ENCODE results near the gene NINL. TPM values are rescaled to one million over a fixed set of nuclear protein-coding genes. Genes with fewer than 3 reads are reported as not detected.

NINL gene
- polyA plus RNA-seq, 1 donor (not counting 4 experiments of a cell fraction or from before 2014, with no cell fraction given) = 0.79 TPM

GRCh38 chr20:25461786-25462545 is 123.4 kb downstream of the NINL start:
- H3K4me3 ChIP-seq (ENCODE audit: control insufficient read depth in 2 of 3, extremely low read depth in 1 of 3, insufficient read depth in 2 of 3, low read depth in 1 of 3, low read length in 3 of 3) = no peak overlapping the region
- H3K4me2 ChIP-seq (ENCODE audit: control insufficient read depth, extremely low read depth, insufficient read depth, low read depth, low read length) = no peak overlapping the region
- no peaks in the 10 kb centered on the region for H3K36me3 ChIP-seq (ENCODE audit: control insufficient read depth in 2 of 2, extremely low read depth in 1 of 2, insufficient read depth in 2 of 2, low read length in 2 of 2)
- dilution Hi-C loops (cut with MboI; ENCODE audit: extremely low pct_ligation_motif_present, low sequenced_read_pairs) = no loop called here
- no peaks in the 10 kb centered on the region for H3K9me1 ChIP-seq (ENCODE audit: control insufficient read depth, extremely low read depth, insufficient read depth, low read length)
- no peak overlapping the region for H3K27ac ChIP-seq (ENCODE audit: control insufficient read depth, insufficient read depth, low read length)
- TF ChIP-seq EZH2 (IDR thresholded peaks at IDR 0.05; ENCODE audit: low read length) = no peak
- no peak for TF ChIP-seq CTCF (optimal IDR thresholded peaks at IDR 0.05 in 1 of 3, IDR thresholded peaks at IDR 0.05 in 1 of 3, conservative IDR thresholded peaks at IDR 0.05 in 1 of 3; ENCODE audit: extremely low read depth in 1 of 3, insufficient read depth in 2 of 3, low read length in 3 of 3)
- no peaks in the 10 kb centered on the region for H3K79me2 ChIP-seq (ENCODE audit: control insufficient read depth, insufficient read depth, low read length)
- no peak for DNase-seq (ENCODE audit: low read depth, low spot score)
- no peaks in the 10 kb centered on the region for H4K20me1 ChIP-seq (ENCODE audit: control insufficient read depth, extremely low read depth, insufficient read depth, low read length)
- no peaks in the 10 kb centered on the region for H3K27me3 ChIP-seq (ENCODE audit: control insufficient read depth, extremely low read depth, insufficient read depth, low read length)
- no peak overlapping the region for H3K9ac ChIP-seq (ENCODE audit: control insufficient read depth, extremely low read depth, insufficient read depth, low read length)
- H2AFZ ChIP-seq (ENCODE audit: control insufficient read depth, low read length) = no peak overlapping the region
- H3K4me1 ChIP-seq (ENCODE audit: control insufficient read depth, extremely low read depth, insufficient read depth, low read length) = no peaks in the 10 kb centered on the region
- no peak for FAIRE-seq
- no peaks in the 10 kb centered on the region for H3K9me3 ChIP-seq (ENCODE audit: control insufficient read depth, low read depth, low read length)

GRCh38 chr20:25461281-25461650 is 124.1 kb downstream of the NINL start:
- Histone ChIP-seq H3K4me1 (ENCODE audit: control insufficient read depth, extremely low read depth, insufficient read depth, low read length) (no peaks in the 10 kb centered on the region), H3K9ac (ENCODE audit: control insufficient read depth, extremely low read depth, insufficient read depth, low read length) (no peak overlapping the region), H3K36me3 (ENCODE audit: control insufficient read depth in 2 of 2, extremely low read depth in 1 of 2, insufficient read depth in 2 of 2, low read length in 2 of 2) (no peaks in the 10 kb centered on the region), H3K27me3 (ENCODE audit: control insufficient read depth, extremely low read depth, insufficient read depth, low read length) (no peaks in the 10 kb centered on the region), H2AFZ (ENCODE audit: control insufficient read depth, low read length) (no peak overlapping the region), H3K9me3 (ENCODE audit: control insufficient read depth, low read depth, low read length) (no peaks in the 10 kb centered on the region), H3K79me2 (ENCODE audit: control insufficient read depth, insufficient read depth, low read length) (no peaks in the 10 kb centered on the region), H3K4me3 (ENCODE audit: control insufficient read depth in 2 of 3, extremely low read depth in 1 of 3, insufficient read depth in 2 of 3, low read depth in 1 of 3, low read length in 3 of 3) (no peak overlapping the region), H4K20me1 (ENCODE audit: control insufficient read depth, extremely low read depth, insufficient read depth, low read length) (no peaks in the 10 kb centered on the region), H3K27ac (ENCODE audit: control insufficient read depth, insufficient read depth, low read length) (no peak overlapping the region), H3K4me2 (ENCODE audit: control insufficient read depth, extremely low read depth, insufficient read depth, low read depth, low read length) (no peak overlapping the region), H3K9me1 (ENCODE audit: control insufficient read depth, extremely low read depth, insufficient read depth, low read length) (no peaks in the 10 kb centered on the region)
- DNase-seq (ENCODE audit: low read depth, low spot score) (no peak), FAIRE-seq (no peak)
- dilution Hi-C loops (cut with MboI; ENCODE audit: extremely low pct_ligation_motif_present, low sequenced_read_pairs) = no loop called here
- TF ChIP-seq EZH2 (IDR thresholded peaks at IDR 0.05; ENCODE audit: low read length) (no peak), CTCF (optimal IDR thresholded peaks at IDR 0.05 in 1 of 3, IDR thresholded peaks at IDR 0.05 in 1 of 3, conservative IDR thresholded peaks at IDR 0.05 in 1 of 3; ENCODE audit: extremely low read depth in 1 of 3, insufficient read depth in 2 of 3, low read length in 3 of 3) (no peak)
